ENCODE measurements around the gene OR5K2.

OR5K2 gene

DNA sequence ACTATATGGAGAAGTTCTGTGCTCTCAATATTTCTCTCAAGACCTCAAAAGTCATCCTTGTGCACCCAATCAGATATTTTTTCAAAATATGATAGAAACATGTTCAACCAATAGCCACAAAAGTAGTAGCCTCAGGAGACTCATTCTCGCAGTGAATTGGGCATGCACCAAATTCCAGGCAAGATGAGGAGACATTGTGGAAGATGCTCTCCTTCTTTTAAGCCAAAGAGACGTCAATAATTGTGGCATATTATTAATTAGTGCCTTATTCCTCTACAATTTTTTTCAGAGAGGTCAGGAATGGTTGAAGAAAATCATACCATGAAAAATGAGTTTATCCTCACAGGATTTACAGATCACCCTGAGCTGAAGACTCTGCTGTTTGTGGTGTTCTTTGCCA lies at the start of gene OR5K2:
OR5K2 (plus strand) TSS at position 301 of the 400 bp plus-strand sequence; CDS start at position 301, 0 bp downstream.
- no peak for DNase-seq

DNA sequence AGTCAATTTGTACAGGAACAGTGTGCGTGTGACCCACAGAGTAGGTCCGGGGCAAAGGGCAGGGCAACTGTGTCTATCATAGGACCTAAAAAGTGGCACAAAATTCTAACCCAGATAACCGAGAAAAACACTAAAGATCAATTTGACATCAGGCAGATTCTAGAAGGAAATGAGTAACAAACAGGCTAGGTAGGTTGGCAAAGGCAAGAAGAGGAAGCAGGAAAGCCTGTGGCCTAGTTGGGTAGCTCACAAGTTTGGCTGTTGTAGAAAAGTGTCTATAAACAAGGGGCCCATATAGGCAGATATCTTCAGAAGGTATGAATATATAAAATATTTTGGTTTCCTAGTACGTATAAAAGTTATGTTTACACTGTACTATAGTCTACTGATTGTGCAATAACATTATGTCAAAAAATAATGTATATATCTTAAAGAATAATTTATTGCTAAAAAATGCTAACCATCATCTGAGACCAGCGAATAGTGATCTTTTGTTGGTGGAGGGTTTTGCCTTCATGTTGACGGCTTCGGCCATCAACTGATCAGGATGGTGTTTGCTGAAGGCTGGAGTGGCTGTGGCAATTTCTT lies 47.8 kb upstream of the OR5K2 start:
- no peak for DNase-seq

DNA sequence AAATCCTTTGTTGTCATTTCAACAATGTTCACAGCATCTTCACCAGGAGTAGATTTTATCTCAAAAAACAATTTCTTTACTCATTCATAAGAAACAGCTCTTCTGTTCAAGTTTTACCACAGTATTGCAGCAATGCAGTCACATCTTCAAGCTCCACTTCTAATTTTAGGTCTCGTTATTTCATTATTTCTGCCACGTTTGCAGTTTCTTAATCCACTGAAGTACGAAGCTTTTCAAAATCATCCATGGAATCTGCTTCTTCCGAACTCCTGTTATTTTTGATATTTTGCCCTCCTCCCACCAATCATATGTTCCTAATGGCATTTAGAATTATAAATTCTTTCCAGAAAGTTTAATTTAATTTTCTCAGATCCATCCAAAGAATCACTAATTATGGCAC lies 47.1 kb upstream of the OR5K2 start:
- no peak for DNase-seq

DNA sequence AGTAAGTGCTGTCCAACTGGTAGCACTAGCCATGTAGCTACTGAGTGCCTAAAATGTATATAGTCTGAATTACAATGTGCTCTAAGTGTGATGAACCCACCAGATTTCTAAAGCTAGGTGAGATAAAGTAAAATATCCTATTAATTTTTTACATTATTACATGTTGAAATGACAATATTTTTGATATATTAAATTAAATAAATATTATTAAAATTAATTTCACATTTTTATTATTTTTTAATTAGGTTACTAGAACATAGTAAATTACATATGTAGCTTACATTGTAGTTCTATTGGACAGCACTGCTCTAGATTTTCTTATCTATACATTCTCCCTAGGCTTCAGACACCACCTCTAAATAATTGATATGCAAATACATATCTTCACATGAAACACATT lies 43.7 kb upstream of the OR5K2 start:
- DNase-seq, result no peak

DNA sequence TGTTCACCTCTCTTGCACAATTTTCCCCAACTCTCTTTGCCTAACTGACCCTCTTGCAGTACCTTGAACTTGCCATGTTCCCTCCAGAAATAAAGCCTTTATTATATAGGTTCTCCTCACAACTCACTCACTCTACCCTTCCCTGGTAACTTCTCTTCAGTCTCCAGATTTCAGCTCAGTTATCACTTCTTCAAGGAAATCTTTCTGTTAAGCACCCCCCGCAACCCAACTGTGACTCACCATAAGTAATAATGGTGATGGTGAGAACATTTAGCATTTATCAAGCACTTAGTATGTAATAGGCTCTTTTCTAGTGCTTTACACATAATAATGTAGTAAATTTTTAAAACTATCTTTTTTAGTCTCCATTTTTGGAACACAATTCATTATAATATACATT lies 42.6 kb upstream of the OR5K2 start:
- no peak for DNase-seq

DNA sequence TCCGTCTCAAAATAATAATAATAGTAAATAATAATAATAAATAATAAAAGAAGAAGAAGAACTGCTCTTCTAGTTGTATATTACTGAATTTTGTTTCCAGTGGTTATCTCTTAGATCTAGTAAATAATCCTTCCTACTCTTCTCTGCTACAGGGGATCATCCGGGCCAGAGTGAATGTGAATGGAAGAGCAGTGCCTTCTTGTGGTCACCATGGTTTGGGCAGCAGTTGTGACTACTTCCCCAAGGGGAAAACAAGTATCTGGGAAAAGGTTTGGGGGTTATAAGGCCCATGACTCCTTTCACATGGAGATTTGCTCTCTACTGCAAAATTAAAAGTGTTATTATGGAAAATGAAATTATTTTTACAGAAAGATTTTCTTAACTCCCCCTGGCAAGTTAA lies 39.9 kb upstream of the OR5K2 start:
- DNase-seq, result no peak

DNA sequence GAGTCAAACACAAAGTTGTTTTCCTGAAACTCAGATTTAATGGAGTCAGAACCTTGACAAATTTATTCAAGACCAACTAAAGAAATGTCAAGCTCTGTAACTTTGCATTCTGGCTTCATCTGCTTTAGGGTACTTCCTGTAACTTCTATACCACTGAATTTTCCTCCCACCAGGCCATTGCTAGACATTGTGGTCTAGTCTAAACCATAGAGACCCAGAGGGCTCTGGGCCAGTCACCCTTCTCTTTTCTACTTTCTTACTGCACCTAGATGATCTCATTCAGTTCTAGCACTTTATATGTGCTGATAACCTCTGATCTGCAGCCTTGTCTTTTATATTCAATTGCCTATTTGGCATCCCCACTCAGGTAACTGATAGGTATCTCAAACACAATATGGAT lies 37.3 kb upstream of the OR5K2 start:
- no peak for DNase-seq

DNA sequence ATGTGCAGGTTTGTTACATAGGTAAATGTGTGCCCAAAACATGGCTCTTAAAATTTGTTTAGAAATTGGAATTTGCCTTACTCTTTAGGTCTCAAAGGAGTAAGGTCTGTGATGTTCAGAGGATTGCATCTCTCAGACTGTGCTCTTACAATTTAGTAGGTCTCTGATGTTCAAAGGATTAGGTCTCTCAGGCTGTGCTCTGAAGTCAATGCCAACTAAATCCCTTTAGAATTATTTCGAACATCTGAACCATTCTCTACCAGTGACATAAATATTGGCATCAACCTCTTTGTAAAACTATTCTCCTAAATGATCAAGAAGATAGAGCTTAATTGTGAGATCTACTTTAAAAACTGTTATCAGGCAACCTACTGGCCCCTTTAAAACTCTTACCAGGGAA lies 34.6 kb upstream of the OR5K2 start, which contains the start of gene OR5K1:
OR5K1 (plus strand) TSS at position 301 of the 400 bp plus-strand sequence. CDS start 6,376 bp downstream, outside the sequence.
- DNase-seq, result no peak

DNA sequence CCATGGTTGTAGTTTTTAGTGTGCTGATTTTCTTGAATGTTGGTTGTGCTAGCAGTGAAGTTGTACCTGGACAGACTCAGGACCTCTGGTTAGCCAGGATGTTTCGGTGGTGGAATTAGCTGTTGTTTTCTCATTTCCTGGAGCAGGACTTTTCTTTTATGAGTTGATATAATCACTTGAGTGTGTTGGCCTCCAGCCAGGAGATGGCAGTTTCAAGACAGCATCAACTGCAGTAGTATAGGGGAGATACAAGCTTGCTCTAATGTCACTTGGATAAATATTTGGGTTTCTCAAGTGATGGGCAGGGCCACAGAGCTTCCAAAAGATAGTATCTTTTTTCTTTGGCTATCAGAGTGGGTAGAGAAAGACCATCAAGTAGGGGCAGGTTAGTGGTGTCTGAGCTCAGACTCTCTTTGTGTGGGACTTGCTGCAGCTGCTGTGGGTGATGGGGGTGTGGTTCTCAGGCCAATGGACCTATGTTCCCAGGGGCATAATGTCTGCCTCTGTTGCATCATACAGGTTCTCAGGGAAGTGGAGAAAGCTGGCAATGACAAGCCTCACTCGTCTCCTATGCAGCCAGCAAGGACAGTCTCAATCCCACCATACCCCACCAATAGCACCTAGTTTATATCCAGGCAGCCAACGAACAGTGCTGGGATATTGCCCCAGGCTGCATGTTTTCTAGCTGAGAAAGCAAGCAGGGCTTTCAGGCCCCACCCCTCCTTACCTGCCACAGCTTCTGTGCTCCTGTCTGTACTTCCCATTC lies 14.6 kb upstream of the OR5K2 start:
- no peak for DNase-seq

DNA sequence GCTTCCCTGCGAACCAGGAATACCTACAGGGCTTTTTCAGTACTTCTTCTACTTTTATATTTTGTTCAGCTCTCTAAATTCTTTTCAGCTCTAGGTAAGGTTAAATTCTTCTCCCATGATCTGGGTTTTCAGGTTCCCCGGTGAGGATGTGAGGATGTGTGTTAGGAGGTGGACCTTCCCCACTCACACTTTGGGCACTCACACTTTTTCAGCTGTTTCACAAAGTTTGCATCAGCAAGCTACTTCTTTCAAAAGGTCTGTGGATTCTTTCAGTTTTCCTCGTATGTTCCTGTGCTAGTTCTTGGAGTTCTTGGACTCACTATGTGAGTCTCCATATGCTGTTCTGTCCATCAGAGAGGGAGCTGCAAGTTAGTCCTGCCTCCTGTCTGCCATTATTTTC lies 13.9 kb upstream of the OR5K2 start:
- no peak for DNase-seq

DNA sequence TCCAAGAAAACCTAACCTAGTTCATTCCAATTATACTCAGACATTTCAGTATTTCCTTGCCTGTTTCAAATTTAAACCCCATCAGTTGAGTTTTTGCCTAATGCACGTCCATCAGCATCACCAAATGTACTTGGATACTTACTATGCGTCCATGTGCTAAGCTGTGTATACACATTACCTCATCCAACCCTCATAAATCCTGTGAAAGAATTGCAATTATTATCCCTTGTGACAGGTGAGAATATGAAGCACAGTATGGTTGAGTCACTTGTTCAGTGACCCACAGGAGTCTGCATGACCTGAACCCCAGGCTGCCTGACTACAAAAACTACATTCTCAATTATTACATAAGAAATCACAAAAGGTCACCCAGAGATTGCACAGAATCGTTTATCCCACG lies 2.5 kb downstream of the OR5K2 start:
- DNase-seq, result no peak

DNA sequence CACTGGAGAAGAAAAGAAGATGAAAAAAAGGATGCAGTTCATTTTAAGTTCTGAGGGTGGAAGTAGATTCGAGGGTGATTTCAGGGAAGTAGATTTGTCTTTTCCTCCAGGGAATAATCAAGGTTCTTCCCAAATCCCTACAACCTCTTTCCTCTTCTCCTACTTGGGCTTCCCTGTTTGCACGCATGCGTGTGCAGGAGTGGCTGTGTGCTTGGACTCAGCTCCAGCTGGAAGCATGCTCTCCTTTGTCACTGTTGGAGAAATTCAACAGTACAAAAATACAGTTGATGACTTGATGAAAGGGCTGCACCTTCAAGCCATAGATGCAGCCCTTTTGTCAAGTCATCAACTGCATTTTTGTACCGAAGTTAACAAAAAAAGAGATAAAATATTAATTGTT lies 3.8 kb downstream of the OR5K2 start:
- DNase-seq, result no peak

DNA sequence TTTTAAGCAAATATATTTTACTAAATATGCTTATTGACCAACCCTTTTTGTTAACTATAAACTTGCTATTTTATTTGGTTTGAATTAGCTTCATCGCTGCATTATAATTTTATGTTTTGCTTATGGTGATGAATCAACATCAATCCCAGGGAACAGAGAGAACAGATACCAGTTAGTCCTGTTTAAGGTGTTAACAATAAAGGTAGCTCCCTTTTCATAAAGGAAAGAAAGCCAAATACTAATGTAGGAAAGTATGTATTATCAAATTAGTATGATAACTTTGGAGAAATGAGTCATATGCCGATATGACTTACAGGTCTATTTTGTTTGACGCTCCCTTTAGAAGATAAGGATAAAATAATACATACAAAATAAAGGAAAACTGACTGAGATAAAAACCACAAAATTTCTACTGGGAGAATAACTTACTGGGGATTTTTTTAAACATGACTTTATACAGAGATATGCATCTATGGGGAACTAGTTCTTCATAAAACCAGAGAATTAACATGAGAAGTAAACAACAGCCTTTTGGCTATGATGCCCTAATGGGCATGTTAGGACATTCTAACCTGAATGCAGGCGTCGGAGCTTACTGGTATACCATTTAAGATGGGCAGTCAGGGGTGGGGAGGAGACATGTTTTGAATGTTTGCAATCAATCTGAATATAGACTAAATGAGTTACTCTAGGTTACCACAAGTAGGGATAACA lies 4.5 kb downstream of the OR5K2 start:
- DNase-seq, result no peak

DNA sequence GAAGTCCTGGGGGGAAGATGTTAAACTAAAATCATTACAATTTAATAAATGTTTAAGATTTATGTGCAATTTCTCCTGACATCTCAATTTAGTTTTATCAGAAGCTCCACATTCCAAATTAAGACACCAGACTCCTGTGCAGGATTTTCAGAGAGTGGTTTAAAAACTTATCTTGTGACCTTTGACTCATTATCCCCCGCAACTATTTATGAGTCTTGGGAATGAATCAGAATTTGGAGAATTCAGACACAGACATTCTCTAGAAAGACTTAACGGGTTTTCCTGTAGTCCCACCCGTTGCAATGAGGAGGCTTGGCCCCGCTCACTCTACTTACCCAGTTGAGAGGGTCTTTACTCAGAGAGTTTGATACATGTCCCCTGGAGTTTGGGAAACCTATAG lies 7.1 kb downstream of the OR5K2 start:
- DNase-seq, result no peak

DNA sequence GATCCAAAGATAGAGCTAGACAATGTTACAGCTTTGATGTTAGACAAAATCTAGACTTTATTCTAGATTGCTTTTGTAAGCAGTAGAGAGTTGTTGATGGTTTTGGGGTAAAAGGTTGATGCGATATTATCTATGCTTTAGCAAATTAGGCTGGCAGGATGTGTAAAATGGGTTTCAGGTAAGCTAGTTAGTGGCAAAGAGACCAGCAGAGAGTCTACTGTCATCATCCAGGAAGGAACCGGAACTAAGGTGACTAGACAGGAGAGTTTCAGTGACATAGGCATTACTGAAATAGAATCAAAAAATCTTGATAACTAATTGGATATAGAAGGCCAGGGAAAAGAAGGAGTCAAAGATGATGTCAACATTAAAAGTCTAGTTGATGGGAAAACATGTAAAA lies 11.1 kb downstream of the OR5K2 start:
- no peak for DNase-seq

DNA sequence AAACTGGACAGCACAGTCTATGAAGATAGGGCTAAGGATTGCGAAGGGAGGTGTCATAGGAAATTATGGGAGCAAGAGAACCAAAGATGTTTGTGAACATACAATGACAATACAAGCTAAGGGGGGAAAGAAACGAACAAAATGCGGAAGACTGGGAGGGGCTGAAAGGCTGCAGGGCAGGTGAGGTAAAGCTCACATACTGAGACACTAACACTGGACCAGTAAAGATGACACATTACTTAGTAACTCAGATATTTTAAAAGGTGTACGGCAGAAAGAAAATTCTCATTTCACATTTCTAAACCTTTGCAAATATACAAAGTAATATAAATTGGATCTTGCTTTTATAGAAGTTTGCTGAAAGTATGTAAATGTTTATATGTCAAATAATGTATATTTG lies 15.1 kb downstream of the OR5K2 start:
- DNase-seq, result no peak

DNA sequence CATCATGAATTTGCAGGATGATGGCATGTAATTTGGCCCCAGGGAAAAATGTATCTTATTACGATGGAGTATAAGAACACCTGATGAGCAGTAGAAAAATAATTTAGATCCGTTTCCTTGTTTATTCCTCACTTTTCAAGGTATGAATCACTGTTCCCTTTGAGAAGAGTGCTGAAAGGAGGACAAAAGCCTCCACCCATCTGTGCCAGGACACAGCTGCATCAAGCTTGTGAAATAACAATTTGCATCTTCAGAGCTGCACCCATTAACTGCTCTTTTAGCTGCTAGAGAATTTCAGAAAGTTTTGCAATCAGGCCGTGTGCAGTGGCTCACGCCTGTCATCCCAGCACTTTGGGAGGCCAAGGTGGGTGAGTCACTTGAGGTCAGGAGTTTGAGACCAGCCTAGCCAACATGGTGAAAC lies 15.6 kb downstream of the OR5K2 start:
- no peak for DNase-seq

DNA sequence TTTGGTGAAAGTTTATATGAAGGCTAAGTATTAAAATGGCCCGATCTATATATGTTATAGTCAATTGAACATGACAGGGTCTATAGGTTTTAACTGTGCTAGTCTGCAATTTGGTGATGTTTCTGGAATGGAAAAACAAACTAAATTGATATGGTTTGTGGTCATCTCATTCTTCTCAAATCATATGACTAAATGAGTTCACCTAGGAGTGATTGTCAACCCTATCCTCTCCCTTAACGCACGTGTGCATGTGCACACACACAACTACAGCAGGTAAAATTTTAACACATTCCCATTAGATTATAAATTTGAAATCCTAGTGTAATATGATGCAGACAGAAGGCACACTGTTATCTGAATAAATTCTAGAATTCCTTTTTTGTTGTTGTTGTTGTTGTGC lies 16.3 kb downstream of the OR5K2 start:
- DNase-seq, result no peak

DNA sequence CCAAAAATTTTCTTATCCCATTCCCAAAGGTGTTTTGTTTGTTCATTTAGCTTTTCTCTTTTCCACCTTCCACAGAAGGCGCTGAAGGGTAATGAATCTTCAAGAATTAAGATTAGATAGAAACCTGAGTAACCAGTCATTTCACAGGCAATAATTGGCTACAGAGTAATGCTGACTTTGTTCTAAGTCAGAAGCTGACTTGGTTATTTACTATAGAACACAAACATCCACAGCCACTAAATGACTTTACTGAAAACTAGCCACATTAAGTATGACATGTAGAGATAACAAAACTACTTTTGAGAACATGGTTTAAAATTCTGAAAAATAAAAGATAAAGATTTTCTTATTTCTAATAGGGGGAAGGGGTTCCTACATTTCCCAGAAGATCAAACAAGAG lies 17.5 kb downstream of the OR5K2 start:
- no peak for DNase-seq

DNA sequence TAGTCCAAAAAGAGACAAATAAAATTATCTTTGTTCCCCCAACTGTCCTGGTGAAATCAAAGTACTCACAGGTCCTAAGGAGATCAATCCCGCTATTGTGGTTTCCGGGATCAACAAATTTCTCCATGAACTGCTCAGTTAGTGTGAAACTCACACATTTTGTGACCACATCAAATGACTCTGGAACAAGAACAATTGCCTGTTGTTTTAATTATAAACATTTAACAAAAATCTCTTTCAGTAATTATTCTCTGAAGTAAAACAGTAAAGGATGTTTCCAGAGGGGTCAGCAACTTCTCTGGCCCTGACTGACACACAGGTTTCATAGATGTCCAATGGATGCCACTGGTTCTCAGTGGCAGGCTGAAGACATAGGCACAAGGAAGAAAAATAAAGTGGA lies 21.3 kb downstream of the OR5K2 start:
- no peak for DNase-seq

DNA sequence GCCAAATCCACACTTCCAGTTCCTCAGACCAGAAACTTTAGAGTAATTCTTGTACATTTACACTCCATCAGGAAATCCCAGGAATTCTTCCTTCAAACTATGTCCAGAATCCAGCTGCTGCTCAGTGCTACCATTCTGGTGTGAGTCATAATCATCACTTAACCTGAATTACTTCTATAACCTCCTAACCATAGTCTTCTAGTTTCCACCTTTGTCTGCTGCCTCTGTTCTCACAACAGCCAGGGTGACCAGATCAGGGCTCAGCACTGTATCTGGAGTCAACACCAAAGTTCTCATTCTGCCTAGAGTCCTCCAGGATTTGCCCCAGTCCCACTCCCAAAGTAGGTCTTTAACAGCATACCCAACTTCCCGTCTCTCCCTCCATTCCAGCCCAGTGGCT lies 21.9 kb downstream of the OR5K2 start:
- DNase-seq, result no peak

DNA sequence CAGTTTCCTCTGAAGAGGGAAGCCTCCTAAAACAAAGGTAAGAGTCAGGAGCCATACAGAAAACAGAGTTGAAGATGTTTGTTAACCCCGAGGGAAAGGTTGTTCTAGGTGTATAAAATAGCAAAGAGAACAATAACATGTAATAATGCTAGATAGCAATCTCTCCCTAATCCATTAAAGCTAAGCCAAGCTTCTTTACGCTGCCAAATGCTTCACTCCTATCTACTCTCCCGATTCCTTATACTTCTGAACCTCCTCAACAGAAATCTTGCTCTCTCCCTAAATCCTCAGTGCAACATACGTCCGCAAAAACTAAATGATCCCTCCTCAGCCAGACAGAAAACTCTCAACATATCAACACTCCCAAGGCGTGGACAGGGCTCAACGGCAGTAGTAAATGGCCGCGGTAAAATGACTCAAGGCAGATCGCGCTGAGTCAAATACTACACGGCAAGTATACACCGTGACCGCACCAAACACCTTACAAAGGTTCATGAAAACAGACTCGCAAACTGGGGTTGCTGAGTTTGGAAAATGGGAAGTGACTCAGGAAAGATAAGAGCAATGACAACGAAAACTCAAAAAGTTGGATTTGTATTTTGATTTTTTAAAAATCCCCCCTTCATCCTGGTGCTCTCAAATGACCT lies 24.5 kb downstream of the OR5K2 start:
- no peak for DNase-seq

DNA sequence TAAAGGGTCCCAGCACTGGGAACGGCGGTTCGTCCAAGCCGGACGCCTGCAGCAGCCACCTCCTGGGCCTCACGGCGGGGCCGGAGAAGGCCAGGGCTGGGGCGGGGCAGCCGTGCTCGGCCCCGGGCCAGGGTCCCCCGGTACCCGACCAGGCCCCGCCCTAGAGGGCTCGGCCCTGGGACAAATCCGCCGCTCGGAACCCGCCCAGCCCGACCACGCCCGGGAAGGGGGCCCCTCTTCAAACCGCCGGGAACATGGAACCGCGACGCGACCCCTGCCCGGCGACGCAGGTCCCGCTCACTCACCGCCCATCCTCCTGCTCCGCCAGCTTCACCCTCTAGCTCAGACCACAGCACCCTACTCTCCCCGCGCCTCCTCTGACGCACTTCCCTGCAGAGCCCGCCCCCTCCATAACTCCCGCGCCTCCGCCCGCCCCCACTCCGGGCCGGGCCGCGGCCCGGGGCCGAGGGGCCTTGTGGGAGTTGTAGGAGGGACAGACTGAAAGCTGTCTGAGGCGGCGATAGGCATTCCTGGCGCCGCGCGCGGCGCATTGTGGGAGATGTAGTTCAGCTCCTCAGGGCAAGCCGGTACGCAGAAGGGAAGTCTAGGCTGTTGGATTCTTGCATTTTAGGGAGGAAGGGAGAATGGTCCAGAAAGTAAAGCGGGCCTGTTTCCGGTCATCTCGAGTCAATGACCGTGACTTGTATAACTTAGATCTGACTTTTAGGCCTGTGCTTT lies 25.2 kb downstream of the OR5K2 start, which contains the start of gene CLDND1:
CLDND1 (minus strand) TSS at position 359 of the 738 bp plus-strand sequence. CDS start 1,478 bp downstream, outside the sequence.
- DNase-seq, result peak; percentile 59

Measured in NCI-H1417 treated with DMSO at 0.1 percent for 48 hours (cell line).